ENCODE data around the gene AOPEP.

DNA sequence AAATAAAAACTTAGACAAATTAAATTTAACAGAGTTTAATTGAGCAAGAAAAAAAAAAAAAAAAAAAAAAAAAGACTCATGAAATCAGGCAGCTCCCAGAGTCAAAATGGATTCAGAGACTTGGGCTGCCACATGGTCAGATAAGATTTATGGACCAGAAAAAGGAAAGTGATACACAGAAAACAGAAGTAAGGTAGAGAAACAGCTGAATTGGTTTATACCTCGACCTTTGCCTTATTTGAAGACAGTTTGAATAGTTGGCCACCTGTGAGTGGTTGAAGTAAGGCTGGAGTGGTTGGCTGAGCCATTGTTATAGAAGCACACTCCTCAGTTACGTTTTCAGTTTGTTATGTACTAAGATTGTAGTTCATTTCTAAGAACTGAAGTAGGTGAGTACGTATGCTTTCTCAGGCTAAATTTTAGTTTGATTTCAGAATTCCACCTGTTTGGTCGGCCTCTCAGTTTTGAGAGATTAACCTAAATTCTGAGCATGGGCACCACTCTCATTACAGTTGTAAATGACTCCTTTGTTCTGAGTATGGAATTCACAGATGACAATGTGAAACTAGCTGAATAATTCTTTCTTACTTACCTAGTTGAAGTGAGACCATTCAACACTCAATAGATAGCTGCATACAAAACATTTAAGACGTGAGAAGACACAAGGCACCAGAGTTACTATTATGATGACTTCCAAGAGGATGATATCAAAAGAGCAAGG lies 149.0 kb downstream of the AOPEP start:
- TF ChIP-seq EZH2 (IDR thresholded peaks at IDR 0.05; ENCODE audit: insufficient read depth, low read length) (no peak), CTCF (IDR thresholded peaks at IDR 0.05; ENCODE audit: insufficient read depth, low read depth, low read length) (no peak)

All from astrocyte (in vitro differentiated cells and primary cell).